HG03558 (cell line): ENCODE results near the gene MYCBP.
A peak's percentile ranks its signal among the peaks of the same experiment; 100 is the strongest.

Experiments used
- ATAC-seq: cut with Tn5 transposase; IDR thresholded peaks from one replicate; pipeline ENCODE4 v1.9.1; 2021; ENCODE audit warnings: moderate number of reproducible peaks; ENCODE audit not compliant: unreplicated experiment; ENCODE audit errors: extremely low read depth

The MYCBP gene

GRCh38 chr1:38829368-38829767, 43.8 kb downstream of the MYCBP start:
- ATAC-seq, result no peak

- ATAC-seq, result no peak
These were observed 45.8 kb downstream of the MYCBP start for GRCh38 chr1:38827318-38827717.

DNA sequence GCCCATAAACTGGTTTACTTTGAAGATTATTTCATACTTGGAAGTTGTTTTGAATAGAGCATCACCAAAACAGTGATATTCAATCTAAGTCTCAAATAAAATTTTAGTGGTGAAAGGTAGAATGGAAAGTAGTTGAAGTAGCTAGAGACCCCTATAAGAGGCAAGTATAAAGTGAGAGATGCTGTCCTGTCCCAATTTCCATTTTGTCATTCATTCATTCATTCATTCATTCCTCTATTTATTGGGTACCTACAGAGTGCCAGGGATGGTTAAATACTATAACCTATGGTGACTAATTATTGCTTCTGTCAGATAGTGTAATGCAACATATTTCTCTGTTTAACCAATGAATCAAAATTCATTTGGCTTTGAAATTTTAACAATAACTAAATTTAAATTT, 46.3 kb downstream of the MYCBP start:
- ATAC-seq, result no peak

DNA sequence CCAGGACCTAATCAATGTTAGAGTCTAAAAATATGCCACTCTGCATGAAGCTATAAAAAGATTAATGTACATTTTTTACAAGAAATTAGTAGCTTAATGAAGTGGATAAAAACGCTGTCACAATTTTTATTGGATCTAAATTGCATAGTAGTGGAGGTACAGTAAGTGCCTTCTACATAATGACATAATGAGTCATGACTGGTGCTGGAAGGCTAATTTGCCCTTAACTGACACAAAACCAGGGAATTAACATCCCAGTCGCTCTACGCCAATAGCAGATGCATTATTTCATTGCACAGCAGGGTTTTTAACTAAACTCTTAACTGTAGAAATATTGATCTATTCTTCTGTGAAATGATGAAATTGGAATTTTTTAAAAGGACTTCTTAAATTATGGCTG, 46.9 kb downstream of the MYCBP start:
- ATAC-seq, result no peak

- ATAC-seq, result no peak
These were observed 52.3 kb downstream of the MYCBP start for GRCh38 chr1:38820860-38821259.

GRCh38 chr1:38819516-38819915, 53.6 kb downstream of the MYCBP start:
- ATAC-seq, result no peak

- ATAC-seq, result no peak
These were observed 54.1 kb downstream of the MYCBP start for GRCh38 chr1:38819040-38819439.

DNA sequence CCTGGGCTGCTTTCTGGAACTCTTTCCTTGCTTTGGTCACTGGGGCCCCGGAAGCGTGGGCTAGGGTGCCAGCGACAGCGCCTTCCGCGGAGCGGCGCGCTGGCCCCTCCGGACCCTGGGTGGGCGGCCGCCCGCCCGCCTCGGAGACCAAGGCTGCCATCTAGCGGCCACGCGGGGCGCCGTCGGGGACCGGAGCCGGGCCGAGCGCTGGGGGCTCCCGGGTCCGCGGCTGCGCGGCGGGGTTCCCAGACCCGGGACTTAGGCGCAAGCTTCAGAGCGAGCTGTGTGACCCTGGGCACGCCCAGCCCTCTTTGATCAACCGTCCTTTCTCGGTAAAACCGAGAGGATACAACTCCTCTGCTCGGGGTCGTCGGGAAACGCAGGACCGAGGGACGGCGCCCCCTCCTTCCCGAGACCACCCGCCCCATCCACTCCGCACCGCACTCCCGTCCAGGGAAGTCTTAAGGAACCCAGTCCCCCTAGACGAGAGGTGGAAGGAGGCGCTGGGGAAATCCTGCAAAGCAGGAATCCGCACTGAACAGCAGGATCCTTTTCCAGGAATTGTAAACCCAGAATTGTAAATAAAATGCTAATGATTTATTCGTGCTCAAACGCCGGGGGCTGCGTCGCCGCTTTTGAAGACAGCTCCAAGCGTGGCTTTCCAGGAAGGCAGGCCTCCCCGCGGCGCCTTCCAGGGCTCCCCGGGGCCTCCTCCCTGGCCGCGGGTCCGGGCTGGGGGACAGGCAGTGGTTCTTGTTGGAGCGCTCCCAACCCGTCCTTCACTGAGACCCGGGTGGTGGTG, 54.8 kb downstream of the MYCBP start:
- ATAC-seq, result no peak

- no peak for ATAC-seq
These were observed 55.6 kb downstream of the MYCBP start for GRCh38 chr1:38817267-38818174.

DNA sequence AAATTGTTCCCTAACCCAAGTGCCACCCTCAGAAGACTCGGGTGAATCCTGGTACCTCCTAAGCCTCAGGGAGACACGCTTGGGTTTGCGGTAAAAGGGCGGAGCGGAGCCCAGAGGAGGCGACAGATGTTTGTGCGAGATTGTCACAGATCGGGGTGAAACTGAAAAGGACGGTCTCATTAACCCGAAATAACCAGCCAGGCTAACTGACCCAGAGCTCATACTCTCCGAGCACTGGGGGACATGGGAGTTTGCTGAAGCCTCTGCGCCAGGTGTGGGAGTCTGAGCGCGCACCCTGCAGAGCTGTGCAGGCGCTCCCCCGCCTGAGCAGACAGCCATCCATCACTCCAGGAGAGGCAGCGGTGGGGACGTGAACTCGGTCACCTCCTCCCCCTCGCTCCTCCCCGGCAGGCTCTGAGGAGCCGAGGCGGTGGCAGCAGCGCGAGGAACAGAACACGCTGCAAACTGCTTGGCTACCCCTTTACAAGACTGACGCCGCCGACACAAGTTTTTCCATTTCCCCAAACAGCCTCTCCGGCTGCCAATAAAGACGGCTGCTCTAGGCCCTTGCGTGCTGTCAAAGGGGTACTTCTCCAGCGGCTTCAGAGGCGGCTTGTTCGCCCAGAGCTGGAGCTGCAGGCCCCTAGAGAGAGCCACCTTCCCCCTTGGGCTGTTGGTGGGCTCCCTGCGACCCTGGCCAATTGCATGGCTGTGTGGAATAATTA, 57.1 kb downstream of the MYCBP start:
- ATAC-seq, result peak; percentile 64

DNA sequence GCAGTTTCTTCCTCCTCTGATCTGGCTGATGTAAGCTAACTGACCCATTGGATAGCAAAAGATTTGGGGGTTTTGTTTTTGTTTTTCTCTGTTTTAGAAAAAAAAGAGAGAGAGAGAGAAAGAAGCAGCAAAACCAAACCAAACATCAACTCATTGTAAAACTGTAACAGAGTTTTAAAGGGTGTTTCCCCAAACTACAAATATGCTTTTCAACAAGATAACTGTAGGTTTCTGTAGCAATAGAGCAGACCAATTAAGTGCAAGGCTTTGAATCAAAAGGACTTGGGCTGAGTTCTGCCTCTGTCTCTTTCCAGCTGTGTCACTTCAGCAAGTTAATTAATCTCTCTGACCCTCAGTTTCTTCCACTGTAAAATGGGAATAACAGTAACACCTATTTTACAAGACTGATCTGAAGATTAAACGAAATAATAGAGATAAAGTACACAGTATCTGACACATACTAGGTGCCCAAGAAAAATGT, 58.1 kb downstream of the MYCBP start:
- no peak for ATAC-seq

- no peak for ATAC-seq
These were observed 58.6 kb downstream of the MYCBP start for GRCh38 chr1:38814444-38814983.

DNA sequence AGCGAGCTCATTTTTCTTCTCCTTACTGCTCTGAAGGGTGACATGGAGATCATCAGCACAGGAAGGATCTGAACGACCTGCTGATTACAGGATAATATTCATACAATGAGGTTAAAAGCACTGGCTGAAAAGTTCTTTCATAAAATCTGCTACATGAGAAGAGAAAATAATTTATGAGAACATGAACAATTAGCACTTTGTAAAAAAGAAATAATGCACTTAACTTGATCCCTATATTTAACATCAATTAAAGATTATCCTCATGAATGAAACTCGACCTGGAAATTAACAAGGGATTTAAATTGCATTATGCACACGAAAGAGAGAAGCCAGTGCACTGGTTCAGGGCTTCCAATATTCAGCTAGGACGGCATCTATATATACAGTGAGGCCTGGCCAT, 60.2 kb downstream of the MYCBP start:
- ATAC-seq, result no peak
